Measurements from ENCODE around the gene SLIT3.

DNA sequence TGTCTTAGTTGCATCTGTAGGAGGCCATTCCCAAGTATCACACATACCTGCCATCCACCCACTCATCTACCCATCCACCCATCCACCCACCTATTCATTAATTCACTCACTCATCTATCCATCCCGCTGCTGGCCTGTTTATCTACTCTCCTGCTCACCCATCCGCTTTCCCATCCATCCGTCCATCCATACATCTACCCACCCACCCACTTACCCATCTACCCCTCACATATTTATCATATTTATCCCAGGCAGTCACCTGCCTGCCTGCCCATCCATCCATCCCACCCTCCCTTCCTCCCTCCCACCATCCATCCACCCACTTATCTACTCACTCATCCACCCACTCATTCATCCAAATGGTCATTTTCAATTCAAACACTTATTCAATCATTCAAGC, 577.9 kb downstream of the SLIT3 start:
- TF ChIP-seq, protein P1, sequence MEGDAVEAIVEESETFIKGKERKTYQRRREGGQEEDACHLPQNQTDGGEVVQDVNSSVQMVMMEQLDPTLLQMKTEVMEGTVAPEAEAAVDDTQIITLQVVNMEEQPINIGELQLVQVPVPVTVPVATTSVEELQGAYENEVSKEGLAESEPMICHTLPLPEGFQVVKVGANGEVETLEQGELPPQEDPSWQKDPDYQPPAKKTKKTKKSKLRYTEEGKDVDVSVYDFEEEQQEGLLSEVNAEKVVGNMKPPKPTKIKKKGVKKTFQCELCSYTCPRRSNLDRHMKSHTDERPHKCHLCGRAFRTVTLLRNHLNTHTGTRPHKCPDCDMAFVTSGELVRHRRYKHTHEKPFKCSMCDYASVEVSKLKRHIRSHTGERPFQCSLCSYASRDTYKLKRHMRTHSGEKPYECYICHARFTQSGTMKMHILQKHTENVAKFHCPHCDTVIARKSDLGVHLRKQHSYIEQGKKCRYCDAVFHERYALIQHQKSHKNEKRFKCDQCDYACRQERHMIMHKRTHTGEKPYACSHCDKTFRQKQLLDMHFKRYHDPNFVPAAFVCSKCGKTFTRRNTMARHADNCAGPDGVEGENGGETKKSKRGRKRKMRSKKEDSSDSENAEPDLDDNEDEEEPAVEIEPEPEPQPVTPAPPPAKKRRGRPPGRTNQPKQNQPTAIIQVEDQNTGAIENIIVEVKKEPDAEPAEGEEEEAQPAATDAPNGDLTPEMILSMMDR (IDR thresholded peaks at IDR 0.05), result no peak
- TF ChIP-seq POLR2A (IDR thresholded peaks at IDR 0.05), result no peak

Measured in stomach (tissue), 4 donors.